GM21381 (cell line): ENCODE measurements around the gene GOLGA1.
"Not testable (repeated sequence)": the region's sequence is repeated elsewhere in the genome, so short reads cannot be mapped to it uniquely, and the experiment has no call there.

Source experiments
- ATAC-seq: cut with Tn5 transposase; IDR thresholded peaks from one replicate; pipeline ENCODE4 v1.9.1; 2021; ENCODE audit warnings: mild to moderate bottlenecking, moderate library complexity; ENCODE audit not compliant: unreplicated experiment

GOLGA1 gene

GRCh38 chr9:124941679-124942561, 1.0 kb upstream of the GOLGA1 start:
- ATAC-seq, result peak; percentile 25

- ATAC-seq, result peak; percentile 19
Measured at GRCh38 chr9:124940521-124940893, 376 bp downstream of the GOLGA1 start.

GRCh38 chr9:124939944-124940343, 939 bp downstream of the GOLGA1 start:
- ATAC-seq, result no peak

- ATAC-seq, result no peak
Measured at GRCh38 chr9:124934290-124934689, 6.6 kb downstream of the GOLGA1 start.

GRCh38 chr9:124932333-124932732, 8.6 kb downstream of the GOLGA1 start:
- ATAC-seq, result no peak

- no peak for ATAC-seq
Measured at GRCh38 chr9:124929464-124929863, 11.4 kb downstream of the GOLGA1 start.

- ATAC-seq, result no peak
Measured at GRCh38 chr9:124928116-124928515, 12.8 kb downstream of the GOLGA1 start.

GRCh38 chr9:124920394-124920793, 20.5 kb downstream of the GOLGA1 start:
- ATAC-seq, result not testable (repeated sequence)

- no peak for ATAC-seq
Measured at GRCh38 chr9:124914753-124915405, 26.0 kb downstream of the GOLGA1 start.

- ATAC-seq, result no peak
Measured at GRCh38 chr9:124913378-124913777, 27.5 kb downstream of the GOLGA1 start.

GRCh38 chr9:124911766-124912165, 29.1 kb downstream of the GOLGA1 start:
- no peak for ATAC-seq

- ATAC-seq, result no peak
Measured at GRCh38 chr9:124908098-124908497, 32.8 kb downstream of the GOLGA1 start.

- ATAC-seq, result no peak
Measured at GRCh38 chr9:124906966-124907365, 33.9 kb downstream of the GOLGA1 start.

- no peak for ATAC-seq
Measured at GRCh38 chr9:124899845-124900244, 41.0 kb downstream of the GOLGA1 start.

GRCh38 chr9:124897570-124898460, 43.1 kb downstream of the GOLGA1 start:
- no peak for ATAC-seq

GRCh38 chr9:124894741-124895170, 46.1 kb downstream of the GOLGA1 start:
- no peak for ATAC-seq

GRCh38 chr9:124894035-124894740, 46.7 kb downstream of the GOLGA1 start:
- no peak for ATAC-seq

GRCh38 chr9:124890179-124890578, 50.7 kb downstream of the GOLGA1 start:
- no peak for ATAC-seq

- ATAC-seq, result no peak
Measured at GRCh38 chr9:124889006-124889405, 51.9 kb downstream of the GOLGA1 start.

GRCh38 chr9:124887832-124888231, 53.1 kb downstream of the GOLGA1 start:
- ATAC-seq, result no peak
